Epithelial cell of prostate (primary cell): Measurements from ENCODE around the gene MAPKBP1.
"Not testable (repeated sequence)": the region's sequence is repeated elsewhere in the genome, so short reads cannot be mapped to it uniquely, and the experiment has no call there.

ENCODE experiments used
- DNase-seq: peaks from one replicate; pipeline ENCODE4 v3.0.0-alpha.2; 2011; ENCODE audit warnings: low read depth, low spot score
- H3K27ac ChIP-seq: fragments of 450-650 bp; 2 replicates; pipeline ENCODE4 v1.5.1; 2017; ENCODE audit warnings: mild to moderate bottlenecking

The MAPKBP1 gene, protein sequence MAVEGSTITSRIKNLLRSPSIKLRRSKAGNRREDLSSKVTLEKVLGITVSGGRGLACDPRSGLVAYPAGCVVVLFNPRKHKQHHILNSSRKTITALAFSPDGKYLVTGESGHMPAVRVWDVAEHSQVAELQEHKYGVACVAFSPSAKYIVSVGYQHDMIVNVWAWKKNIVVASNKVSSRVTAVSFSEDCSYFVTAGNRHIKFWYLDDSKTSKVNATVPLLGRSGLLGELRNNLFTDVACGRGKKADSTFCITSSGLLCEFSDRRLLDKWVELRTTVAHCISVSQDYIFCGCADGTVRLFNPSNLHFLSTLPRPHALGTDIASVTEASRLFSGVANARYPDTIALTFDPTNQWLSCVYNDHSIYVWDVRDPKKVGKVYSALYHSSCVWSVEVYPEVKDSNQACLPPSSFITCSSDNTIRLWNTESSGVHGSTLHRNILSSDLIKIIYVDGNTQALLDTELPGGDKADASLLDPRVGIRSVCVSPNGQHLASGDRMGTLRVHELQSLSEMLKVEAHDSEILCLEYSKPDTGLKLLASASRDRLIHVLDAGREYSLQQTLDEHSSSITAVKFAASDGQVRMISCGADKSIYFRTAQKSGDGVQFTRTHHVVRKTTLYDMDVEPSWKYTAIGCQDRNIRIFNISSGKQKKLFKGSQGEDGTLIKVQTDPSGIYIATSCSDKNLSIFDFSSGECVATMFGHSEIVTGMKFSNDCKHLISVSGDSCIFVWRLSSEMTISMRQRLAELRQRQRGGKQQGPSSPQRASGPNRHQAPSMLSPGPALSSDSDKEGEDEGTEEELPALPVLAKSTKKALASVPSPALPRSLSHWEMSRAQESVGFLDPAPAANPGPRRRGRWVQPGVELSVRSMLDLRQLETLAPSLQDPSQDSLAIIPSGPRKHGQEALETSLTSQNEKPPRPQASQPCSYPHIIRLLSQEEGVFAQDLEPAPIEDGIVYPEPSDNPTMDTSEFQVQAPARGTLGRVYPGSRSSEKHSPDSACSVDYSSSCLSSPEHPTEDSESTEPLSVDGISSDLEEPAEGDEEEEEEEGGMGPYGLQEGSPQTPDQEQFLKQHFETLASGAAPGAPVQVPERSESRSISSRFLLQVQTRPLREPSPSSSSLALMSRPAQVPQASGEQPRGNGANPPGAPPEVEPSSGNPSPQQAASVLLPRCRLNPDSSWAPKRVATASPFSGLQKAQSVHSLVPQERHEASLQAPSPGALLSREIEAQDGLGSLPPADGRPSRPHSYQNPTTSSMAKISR (N-terminal part only)

DNA sequence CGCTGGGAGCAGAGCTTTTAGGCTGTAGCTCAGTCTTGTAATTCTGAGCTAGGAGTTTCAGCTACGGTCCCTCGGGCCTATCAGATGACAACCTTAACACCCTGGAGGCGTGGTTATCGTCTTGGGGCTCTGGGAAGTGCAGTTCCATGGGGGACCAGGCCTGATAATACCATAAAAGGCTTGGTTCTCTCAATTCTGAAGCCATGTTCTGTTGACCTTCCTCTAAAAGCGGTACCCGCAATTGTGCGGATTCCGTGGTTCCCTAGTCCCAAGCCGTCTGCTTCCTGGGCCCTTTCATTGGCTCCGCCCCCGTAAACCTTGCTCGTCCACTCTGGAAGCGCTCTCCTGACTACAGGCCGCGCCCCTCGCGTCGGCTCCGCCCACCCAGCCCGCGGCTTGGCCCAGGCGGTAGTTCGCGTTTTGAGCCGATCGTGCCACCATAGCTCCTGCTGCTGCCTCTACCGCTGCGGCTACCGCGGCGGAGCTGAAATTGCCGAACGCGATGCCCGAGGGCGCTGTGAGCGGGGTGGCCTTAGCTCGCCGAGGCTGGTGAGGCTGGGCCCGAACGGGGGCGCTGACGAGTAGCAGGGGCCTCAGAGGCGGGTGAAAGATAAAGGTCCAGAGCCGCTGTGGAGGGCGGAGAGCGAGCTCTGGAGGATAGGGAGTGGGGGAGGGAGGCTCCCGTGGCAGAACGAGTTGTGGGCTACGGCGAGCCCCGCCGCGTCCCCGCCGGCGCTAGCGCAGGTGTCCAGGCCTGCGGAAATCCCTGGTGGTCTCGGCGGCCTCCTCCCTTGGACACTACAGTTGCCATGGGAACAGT, at the start of gene MAPKBP1:
Gene MAPKBP1 (plus strand): TSS at position 423 of the 820 bp plus-strand sequence. CDS start 792 bp downstream, outside the sequence.
- H3K27ac ChIP-seq = peak within 1 kb of the TSS; percentile 95
- DNase-seq = peak; percentile 88

DNA sequence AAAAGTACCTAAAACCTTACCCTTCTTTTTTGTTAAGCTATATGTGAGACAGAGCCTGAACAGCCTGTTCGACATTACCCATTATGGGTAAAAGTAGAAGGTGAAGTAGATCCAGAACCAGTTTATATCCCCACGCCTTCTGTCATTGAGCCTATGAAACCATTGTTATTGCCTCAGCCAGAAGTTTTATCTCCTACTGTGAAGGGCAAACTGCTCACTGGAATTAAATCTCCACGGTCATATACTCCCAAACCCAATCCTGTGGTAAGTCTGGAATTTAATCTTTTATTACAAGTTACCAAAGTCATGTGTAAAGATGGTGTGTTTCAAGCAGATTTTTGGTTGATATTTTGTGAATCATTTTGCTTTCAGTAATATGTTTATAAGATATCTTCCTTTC, 47.1 kb upstream of the MAPKBP1 start:
- no peak for DNase-seq
- no peak overlapping the region for H3K27ac ChIP-seq

DNA sequence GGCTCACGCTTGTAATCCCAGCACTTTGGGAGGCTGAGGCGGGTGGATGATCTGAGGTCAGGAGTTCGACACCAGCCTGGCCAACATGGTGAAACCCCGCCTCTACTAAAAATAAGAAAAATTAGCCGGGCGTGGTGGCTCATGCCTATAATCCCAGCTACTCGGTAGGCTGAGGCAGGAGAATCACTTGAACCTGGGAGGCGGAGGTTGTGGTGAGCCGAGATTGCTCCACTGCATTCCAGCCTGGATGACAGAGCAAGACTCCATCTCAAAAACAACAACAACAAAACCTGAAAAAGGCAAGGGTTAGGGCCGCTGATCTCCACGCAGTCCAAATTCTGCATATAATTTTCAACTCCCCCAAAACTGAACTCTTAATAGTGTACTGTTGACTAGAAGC, 46.2 kb upstream of the MAPKBP1 start:
- H3K27ac ChIP-seq, DNase-seq: not testable (repeated sequence)

DNA sequence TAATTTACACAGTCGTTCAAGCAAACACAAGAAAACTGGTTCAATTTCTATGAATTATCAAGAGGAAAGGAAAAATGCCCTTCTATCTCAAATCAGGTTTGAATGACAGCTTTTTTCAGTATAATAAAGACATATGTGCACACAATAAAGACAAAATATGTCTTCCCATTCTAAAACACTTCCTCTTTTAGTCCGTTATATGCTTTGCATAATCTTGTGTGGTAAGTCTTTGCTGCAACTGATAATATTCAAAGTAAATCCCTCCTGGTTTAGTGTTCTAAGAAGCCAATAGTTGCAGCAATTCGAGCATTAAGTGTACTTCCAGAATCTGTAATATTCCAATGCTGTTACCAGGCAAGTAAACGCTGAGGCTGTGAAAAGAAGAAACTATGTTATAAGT, 43.7 kb upstream of the MAPKBP1 start:
- DNase-seq = no peak
- H3K27ac ChIP-seq = no peak overlapping the region

DNA sequence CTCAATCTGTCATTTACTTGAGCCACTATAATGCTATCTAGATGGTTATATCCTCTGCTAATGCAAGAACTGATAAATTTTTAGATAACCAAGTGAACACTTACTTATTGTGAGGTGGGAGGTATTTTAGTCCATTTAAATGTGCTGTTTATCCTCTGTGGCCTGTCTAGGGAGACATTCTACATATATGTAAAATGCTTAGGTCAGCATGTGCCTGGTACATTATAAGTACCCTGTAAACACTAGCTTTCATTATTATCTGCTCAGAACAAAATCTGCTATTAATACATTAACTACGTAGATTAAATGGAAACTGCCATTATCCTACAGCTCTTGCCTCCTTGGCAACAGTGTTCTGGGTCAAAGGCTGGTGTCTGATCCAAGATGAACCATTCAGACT, 41.8 kb upstream of the MAPKBP1 start:
- no peak for DNase-seq
- no peak overlapping the region for H3K27ac ChIP-seq

DNA sequence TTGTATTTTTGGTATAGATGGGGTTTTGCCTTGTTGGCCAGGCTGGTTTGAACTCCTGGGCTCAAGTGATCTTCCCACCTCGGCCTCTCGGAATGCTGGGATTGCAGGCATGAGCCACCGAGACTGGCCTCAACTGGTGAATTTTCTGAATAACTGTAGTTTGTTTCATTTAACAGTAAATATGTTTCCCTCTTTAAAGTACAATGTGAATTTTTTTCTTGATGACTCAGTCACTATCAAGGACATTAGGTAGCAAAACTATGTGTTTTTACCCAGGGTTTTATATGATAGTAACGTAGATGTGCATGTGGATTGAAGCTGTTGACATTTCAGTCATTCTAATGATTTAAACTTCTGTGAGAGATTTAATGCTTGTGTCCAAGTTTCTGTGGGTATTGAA, 40.2 kb upstream of the MAPKBP1 start:
- H3K27ac ChIP-seq = no peak overlapping the region
- no peak for DNase-seq

DNA sequence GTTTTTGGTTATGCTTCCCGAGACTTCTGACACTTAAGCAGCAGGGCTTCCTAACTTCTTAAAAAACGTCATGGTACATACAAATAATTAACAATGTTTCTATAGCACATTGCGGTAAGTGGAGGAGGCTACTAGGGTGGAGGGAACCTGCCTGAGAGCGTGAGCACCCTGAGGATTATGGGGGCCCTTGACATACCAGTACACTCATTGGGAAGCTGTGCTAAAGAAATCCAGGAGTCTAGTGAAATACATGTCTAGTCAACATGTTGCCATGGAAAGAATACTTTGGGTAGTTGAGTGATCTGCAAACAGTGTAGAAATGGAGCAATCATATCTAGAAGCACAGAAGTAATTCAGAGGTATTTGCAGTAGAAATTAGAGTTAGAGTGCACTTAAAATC, 39.2 kb upstream of the MAPKBP1 start:
- no peak for DNase-seq
- H3K27ac ChIP-seq = no peak overlapping the region

DNA sequence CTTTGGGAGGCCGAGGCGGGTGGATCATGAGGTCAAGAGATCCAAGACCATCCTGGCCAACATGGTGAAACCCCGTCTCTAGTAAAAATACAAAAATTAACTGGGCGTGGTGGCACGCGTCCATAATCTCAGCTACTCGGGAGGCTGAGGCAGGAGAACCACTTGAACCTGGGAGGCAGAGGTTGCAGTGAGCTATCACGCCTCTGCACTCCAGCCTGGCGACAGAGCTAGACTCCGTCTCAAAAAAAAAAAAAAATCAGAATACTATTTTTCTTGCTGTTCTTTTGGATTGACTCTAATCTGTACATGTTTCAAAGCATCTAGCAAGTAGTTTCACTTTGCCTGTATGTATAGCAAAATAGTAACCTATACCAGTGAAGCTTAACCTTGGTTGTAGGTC, 38.8 kb upstream of the MAPKBP1 start:
- H3K27ac ChIP-seq, DNase-seq: not testable (repeated sequence)

DNA sequence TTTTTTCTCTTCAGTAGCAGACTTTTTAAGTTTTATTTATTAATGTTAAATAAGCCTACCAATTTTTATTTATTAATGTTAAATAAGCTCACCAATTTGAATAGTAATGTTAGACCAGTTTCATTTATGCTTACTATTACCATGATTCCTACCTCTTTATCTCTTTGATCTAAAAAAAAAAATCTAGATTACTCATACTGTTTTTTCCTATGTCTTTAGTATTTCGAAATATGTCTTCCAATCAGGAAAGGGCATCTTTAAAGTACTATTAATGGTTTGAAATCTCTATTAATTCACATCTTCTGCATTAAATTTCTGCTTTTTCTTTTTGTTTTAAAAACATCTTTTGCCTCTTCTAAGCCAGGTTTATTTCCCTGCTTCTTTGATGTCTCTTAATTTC, 27.5 kb upstream of the MAPKBP1 start:
- DNase-seq = peak; percentile 1
- H3K27ac ChIP-seq = no peak overlapping the region

DNA sequence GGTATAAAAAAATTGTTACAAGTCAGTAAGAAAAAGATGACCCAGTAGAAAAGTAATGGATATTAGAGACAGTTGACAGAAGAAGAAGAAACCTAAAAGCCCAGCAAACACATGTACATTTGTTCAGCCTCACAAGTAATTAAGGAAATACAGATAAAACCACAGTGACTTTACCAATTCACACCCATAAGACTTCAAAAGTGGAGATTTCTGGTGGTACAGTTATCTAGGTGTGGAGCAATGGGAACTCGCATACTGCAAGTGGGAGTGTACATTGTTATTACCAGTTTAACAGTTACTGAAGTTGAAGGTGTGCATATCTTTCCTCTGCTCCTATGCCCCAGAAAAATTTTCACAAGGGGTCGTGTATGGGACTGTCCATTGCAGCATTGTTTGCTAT, 18.1 kb upstream of the MAPKBP1 start:
- H3K27ac ChIP-seq = no peak overlapping the region
- no peak for DNase-seq

DNA sequence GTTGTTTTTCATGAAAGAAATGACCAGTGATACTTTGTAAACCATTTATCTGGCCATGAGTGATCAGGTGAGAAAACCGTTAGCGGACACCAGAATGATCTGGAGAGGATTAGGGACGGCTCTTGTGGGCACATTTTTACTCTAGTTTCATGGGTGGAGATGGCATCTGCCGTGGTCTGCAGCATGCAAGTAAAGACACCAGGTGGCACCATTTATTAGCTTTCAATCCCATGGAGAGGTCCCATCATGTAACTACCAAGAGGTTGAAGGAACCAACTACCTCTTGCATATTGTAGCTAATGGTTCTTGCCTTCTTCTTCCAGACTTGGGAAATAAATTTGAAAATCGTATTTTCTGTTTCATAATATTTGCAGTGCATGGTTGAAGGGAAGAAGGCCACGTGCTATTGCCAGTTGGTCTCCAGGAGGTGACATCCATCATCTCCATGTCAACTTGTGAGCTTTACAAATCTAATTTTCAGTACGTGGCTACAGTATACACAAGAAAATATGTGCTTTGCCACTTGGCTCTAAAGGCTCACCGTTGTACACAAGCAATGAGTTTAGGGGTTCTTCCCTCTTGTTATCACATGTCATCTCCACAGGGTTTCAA, 1.5 kb upstream of the MAPKBP1 start:
- no peak for DNase-seq
- H3K27ac ChIP-seq = peak overlapping the region; percentile 95

DNA sequence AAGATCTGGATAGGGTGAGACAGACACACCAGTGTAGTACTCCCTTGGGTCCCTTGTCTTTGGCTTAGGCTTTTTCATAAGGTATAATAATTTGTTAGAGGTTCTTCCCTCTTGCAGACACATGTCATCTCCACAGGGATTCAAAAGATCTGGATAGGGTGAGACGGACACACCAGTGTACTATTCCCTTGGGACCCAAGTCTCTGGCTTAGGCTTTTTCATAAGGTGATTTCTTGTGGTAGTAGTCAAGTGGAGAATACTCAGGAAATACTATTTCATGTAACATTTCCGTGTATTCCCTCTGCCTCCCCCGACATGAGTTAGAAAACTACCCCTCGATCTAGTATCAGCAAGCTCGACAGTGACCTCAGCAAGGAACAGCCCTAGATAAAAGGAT, 954 bp upstream of the MAPKBP1 start:
- no peak for DNase-seq
- peak overlapping the region; percentile 95 for H3K27ac ChIP-seq

DNA sequence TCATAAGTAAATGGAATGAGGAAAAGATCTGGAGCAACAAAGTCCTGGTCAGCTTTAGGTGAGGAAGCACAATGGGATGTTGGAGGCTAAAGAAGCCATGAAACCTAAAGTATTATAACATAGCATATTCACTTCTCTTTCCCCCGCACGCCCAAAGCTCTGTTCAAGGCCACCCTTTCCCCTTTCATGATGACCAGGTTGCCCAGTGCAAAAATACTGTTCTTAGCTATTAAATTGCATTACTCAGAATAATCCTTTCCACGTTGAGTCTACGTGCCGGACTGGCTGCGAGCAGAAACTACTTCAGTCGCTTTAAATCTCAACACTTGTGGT, 589 bp upstream of the MAPKBP1 start:
- H3K27ac ChIP-seq = peak overlapping the region; percentile 95
- no peak for DNase-seq

DNA sequence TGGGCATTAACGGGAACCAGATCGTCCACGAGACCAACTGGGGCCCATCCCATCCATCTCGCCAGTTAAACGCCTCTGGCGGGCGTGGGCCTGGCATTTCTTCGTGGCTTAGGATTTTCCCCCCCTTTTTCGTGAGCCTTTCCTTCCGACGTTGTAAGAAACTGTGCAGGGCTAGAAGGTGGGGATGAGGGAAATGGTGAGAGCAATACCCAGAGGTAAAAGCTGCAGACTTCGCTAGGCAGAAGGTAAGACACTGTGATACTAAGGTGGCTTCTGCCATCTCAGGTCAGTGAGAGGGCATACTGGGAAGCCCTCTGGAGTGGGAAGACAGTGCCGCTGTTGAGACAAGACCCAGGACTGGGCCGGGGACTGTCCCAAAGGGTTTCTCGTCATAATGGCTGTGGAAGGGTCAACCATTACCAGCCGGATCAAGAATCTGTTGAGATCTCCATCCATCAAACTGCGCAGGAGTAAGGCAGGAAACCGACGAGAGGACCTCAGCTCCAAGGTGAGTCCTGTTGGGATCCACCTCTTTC, 666 bp downstream of the MAPKBP1 start:
- H3K27ac ChIP-seq = peak overlapping the region; percentile 95
- DNase-seq = no peak

DNA sequence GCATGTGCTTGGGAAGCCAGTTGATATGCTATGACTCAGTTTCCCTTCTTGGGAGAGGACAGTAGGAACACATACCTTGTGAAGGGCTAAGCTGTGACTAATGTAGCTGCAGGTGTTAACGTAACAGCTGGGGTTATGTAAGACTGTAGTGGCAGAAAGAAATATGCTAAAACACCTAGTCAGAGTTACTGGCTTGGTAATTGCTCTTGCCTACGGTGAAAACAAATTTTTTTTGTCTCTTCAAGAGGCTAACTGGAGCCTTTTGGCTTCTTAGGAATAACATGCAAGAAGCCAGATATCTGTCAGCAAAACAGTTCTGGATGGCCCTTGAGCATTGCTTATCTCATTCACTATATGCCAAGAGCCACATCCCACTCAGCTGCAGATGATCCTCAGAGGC, 1.4 kb downstream of the MAPKBP1 start:
- peak; percentile 79 for DNase-seq
- peak overlapping the region; percentile 95 for H3K27ac ChIP-seq

DNA sequence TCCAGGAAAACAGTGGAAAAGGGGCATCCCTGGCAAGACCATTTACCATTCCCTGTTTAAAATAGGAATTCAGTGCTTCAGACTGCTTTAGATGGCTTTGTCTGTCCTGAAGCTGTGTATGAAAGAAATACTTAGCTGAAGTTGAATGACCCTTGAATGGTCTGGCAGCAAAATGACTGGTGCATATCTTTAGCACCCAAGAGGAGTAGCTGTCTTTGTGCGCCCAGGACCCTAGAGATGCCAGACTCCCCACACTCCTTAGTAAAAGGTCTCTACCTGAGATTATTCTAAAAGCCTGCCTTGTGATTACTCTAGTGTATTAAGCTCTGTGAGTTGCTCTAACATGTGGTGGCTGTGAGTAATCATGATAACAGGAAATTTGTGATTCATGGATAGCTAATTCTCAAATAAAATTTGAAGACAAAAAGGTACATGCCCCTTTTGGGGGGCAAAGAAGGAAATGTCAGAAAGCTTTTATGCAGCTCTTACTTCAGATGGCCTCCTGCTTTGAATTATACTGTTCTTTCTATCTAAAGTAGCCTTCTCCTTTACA, 3.2 kb downstream of the MAPKBP1 start:
- peak overlapping the region; percentile 95 for H3K27ac ChIP-seq
- DNase-seq = no peak

DNA sequence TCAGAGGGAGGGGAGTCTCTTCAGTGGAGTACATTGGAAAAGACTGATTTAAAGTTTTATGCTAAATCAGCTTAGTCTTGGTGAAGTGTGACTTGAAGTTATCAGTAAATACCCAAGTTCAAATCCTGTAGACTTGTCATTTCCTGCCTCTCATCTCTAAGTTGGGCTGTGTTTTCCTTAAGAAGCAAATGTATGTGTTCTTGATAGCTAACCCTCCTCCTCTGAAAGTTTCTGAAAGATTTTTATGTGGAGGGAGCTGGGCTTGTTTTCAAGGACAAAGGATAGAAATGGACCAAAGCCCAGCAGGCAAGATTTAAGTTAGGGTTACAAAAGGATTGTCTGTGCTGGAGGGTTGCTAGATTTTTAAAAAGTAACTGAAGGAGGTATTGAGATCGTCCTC, 4.2 kb downstream of the MAPKBP1 start:
- peak overlapping the region; percentile 95 for H3K27ac ChIP-seq
- no peak for DNase-seq

DNA sequence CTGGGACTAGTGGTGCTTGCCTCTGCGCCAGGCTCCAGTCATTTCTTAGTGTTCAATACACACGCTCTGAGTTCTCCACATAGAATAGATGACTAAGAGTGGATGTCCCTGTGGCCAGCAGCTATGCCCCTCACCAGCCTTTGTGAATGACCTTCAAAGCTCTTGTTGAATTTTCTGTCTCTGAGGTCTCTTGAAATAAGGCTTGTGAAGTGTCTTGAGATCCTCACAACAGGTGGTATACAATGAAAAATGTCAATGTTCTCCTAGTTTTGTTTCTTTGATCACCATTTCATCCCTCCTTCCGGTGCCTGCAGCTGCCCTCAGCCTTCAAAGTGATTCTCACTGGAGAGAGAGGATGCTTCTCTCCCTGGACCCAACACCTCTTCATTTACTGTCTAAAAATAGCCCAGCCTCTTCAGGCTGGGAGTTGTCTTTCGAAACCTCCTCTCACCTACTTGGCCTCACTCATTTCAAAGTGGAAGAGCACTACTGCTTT, 5.4 kb downstream of the MAPKBP1 start:
- H3K27ac ChIP-seq = peak overlapping the region; percentile 95
- DNase-seq = no peak

DNA sequence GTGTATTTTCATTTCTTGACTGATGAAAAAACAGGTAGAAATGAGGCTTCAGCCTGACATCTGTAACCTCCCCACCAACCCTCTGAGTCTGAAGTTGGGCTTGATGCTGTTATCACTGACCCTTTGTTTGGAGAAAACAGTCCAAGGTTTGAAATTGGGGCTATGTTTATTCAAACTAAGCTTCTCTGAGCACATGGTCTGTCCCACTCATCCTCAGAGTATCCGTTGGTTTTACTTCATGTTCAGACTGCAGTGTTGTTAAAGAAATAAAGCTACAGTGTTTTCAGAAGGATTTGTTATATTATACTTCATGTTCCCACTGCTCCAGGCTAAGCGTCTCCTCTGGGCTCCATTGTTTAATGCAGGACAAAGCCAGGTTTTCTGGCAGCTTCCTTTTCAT, 6.0 kb downstream of the MAPKBP1 start:
- no peak for DNase-seq
- H3K27ac ChIP-seq = peak overlapping the region; percentile 95
